K562 (cell line): Measurements from ENCODE around the gene CAMSAP3. TPM values are rescaled to one million over a fixed set of nuclear protein-coding genes. Genes with fewer than 3 reads are reported as not detected.

Source experiments
- C11orf30 ChIP-seq: fragments of 450-650 bp; IDR thresholded peaks from 2 replicates; pipeline ENCODE4 v1.6.1; 2016; ENCODE audit warnings: low read depth, mild to moderate bottlenecking
- CBX8 ChIP-seq: fragments of 200-600 bp; sonication (generic); IDR thresholded peaks from 2 replicates; pipeline ENCODE4 v1.6.1; 2012; ENCODE audit warnings: borderline replicate concordance, mixed run types, low read depth, mild to moderate bottlenecking, moderate library complexity, mixed read lengths, low read length, control low read depth, inconsistent platforms; ENCODE audit not compliant: poor library complexity, severe bottlenecking; ENCODE audit errors: extremely low read depth
- ETS1 ChIP-seq: conservative IDR thresholded peaks from 2 replicates; pipeline ENCODE4 v1.6.1; 2011; ENCODE audit warnings: low read depth, mild to moderate bottlenecking, low read length; ENCODE audit not compliant: control insufficient read depth
- FOXK1 ChIP-seq: sonication (generic); formaldehyde crosslinking; IDR thresholded peaks from 2 replicates; pipeline ENCODE4 v1.8.0; 2022; ENCODE audit warnings: missing genetic modification reagents, mild to moderate bottlenecking, borderline replicate concordance
- KAT8 ChIP-seq: fragments of 450-650 bp; IDR thresholded peaks from 2 replicates; pipeline ENCODE4 v1.6.1; 2016; ENCODE audit warnings: low read depth, mild to moderate bottlenecking
- PTBP1 ChIP-seq: fragments of 200-400 bp; formaldehyde crosslinking; IDR thresholded peaks from 2 replicates; pipeline ENCODE4 v1.6.1; 2017; ENCODE audit warnings: low read depth, low read length
- PTTG1 ChIP-seq: fragments of 450-650 bp; IDR thresholded peaks from 2 replicates; pipeline ENCODE4 v1.6.1; 2016; ENCODE audit warnings: low read depth, mild to moderate bottlenecking, missing genetic modification characterization, missing compliant biosample characterization
- RFX7 ChIP-seq: fragments of 250-450 bp; sonication (Bioruptor Pico); IDR thresholded peaks from 2 replicates; pipeline ENCODE4 v1.5.1; 2021; ENCODE audit warnings: mild to moderate bottlenecking
- SMARCA4 ChIP-seq: fragments of 450-650 bp; IDR thresholded peaks from 2 replicates; pipeline ENCODE4 v1.6.1; 2016
- SMARCE1 ChIP-seq: fragments of 450-650 bp; IDR thresholded peaks from 2 replicates; pipeline ENCODE4 v1.7.1; 2016; ENCODE audit warnings: mild to moderate bottlenecking
- TAF9B ChIP-seq: fragments of 450-650 bp; IDR thresholded peaks from 2 replicates; pipeline ENCODE4 v1.6.1; 2018; ENCODE audit warnings: mild to moderate bottlenecking; ENCODE audit not compliant: partially characterized antibody
- ZC3H8 ChIP-seq: fragments of 450-650 bp; IDR thresholded peaks from 2 replicates; pipeline ENCODE4 v1.6.1; 2017
- ZFPM2 ChIP-seq: fragments of 250-450 bp; sonication (Bioruptor Pico); IDR thresholded peaks from 2 replicates; pipeline ENCODE4 v1.5.1; 2022; ENCODE audit warnings: mild to moderate bottlenecking
- ZKSCAN1 ChIP-seq: fragments of 150-350 bp; IDR thresholded peaks from 2 replicates; pipeline ENCODE4 v1.6.1; 2016; ENCODE audit warnings: low read depth, low read length
- ZNF146 ChIP-seq: IDR thresholded peaks from one replicate; pipeline ENCODE4 v1.6.1; 2018; ENCODE audit warnings: missing compliant biosample characterization; ENCODE audit not compliant: unreplicated experiment
- ZNF316 ChIP-seq: fragments of 450-650 bp; IDR thresholded peaks from 2 replicates; pipeline ENCODE4 v1.6.1; 2016
- polyA plus RNA-seq, 8 experiments: library from polyadenylated mRNA; depleted of rRNA in 4 of 8; stranded (reverse) in 5 of 8; unstranded in 3 of 8; fragments of >200 nt; fragmentation: Nextera tagmentation in 2 of 8; fragmentation: Illumina TruSeq in 1 of 8; extraction: Ambion mirVana in 2 of 8; extraction: Trizol in 1 of 8; gene quantifications; 2 replicates each; pipeline versions ENCODE4 v1.2.1 to v1.2.3, GENCODE V29; 2011 to 2014; ENCODE audit warnings: inconsistent platforms in 1 of 8, missing spikeins in 1 of 8
- total RNA-seq, 7 experiments: library from RNA; depleted of rRNA in 6 of 7; stranded (reverse); fragments of >200 nt in 6 of 7; fragmentation: Illumina TruSeq in 2 of 7; extraction: Trizol in 2 of 7; gene quantifications; 2 replicates each; pipeline versions ENCODE4 v1.2.1 to v1.2.3, GENCODE V29; 2011 to 2021; ENCODE audit warnings: low replicate concordance in 1 of 7
- TF ChIP-seq, protein P1 (sequence below), 2 experiments: fragments of 450-650 bp in 1 of 2; IDR thresholded peaks; 2 replicates each; pipeline ENCODE4 v1.6.1; 2011 to 2017; ENCODE audit warnings: low read depth in 2 of 2, antibody characterized with exemption in 1 of 2, borderline replicate concordance in 1 of 2, low read length in 1 of 2, mild to moderate bottlenecking in 1 of 2, mixed read lengths in 1 of 2; ENCODE audit not compliant: control insufficient read depth in 1 of 2
- TF ChIP-seq, protein P2 (sequence below): sonication (generic); formaldehyde crosslinking; IDR thresholded peaks from 2 replicates; pipeline ENCODE4 v1.8.1; 2023; ENCODE audit warnings: missing genetic modification reagents, mild to moderate bottlenecking, borderline replicate concordance
- TF ChIP-seq, protein P3 (sequence below): fragments of 250-450 bp; sonication (Bioruptor Pico); IDR thresholded peaks from 2 replicates; pipeline ENCODE4 v1.9.0; 2021; ENCODE audit warnings: mild to moderate bottlenecking

Gene CAMSAP3
- total and polyA plus RNA-seq, 9 of the 15 experiments (the other 6 are each of a cell fraction or from before 2014, with no cell fraction given), result 0.01 to 0.89 (median 0.22) TPM; not detected in 1

DNA sequence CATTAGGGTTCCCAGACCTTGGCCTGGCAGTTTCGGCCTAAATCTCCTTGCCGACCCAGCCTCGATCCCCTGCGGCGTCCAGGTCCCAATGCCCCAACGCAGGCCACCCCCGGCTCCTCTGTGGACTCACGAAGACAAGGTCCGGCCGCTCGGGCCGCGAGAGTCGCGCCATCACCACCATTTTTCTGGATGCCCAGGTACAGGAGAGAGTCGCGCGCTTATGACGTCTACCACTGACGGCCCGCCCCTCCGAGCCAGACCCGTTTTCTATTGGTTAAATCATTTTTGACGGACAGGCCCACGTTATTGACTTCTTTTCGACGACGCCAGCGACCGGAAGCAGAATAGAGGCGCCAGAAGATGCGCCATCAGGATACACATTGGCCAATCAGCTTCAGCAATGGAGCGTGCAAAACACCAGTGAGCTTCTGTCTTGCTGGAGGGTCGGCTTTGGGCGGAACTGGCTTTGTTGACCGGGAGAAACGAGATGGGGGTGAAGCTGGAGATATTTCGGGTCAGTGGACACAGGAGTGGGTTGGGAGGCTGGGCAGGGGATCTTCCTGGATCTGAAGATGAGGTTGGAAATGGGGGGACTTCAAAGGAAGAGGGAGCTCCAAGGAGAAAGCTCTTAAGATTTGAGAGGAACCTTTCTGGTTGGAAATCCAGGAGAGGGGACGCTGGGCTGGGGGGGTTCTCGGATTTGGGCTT lies 33.8 kb downstream of the CAMSAP3 start, which contains the start of the genes PET100 and XAB2 (continued):
- TF ChIP-seq, protein P1, sequence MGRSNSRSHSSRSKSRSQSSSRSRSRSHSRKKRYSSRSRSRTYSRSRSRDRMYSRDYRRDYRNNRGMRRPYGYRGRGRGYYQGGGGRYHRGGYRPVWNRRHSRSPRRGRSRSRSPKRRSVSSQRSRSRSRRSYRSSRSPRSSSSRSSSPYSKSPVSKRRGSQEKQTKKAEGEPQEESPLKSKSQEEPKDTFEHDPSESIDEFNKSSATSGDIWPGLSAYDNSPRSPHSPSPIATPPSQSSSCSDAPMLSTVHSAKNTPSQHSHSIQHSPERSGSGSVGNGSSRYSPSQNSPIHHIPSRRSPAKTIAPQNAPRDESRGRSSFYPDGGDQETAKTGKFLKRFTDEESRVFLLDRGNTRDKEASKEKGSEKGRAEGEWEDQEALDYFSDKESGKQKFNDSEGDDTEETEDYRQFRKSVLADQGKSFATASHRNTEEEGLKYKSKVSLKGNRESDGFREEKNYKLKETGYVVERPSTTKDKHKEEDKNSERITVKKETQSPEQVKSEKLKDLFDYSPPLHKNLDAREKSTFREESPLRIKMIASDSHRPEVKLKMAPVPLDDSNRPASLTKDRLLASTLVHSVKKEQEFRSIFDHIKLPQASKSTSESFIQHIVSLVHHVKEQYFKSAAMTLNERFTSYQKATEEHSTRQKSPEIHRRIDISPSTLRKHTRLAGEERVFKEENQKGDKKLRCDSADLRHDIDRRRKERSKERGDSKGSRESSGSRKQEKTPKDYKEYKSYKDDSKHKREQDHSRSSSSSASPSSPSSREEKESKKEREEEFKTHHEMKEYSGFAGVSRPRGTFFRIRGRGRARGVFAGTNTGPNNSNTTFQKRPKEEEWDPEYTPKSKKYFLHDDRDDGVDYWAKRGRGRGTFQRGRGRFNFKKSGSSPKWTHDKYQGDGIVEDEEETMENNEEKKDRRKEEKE (IDR thresholded peaks at IDR 0.05; ENCODE audit: borderline replicate concordance in 1 of 2, control insufficient read depth in 1 of 2, low read depth in 2 of 2, low read length in 1 of 2), result no peak
- TF ChIP-seq TAF9B, result peak; percentile 58
- TF ChIP-seq ZNF316, result no peak
- TF ChIP-seq, protein P2, sequence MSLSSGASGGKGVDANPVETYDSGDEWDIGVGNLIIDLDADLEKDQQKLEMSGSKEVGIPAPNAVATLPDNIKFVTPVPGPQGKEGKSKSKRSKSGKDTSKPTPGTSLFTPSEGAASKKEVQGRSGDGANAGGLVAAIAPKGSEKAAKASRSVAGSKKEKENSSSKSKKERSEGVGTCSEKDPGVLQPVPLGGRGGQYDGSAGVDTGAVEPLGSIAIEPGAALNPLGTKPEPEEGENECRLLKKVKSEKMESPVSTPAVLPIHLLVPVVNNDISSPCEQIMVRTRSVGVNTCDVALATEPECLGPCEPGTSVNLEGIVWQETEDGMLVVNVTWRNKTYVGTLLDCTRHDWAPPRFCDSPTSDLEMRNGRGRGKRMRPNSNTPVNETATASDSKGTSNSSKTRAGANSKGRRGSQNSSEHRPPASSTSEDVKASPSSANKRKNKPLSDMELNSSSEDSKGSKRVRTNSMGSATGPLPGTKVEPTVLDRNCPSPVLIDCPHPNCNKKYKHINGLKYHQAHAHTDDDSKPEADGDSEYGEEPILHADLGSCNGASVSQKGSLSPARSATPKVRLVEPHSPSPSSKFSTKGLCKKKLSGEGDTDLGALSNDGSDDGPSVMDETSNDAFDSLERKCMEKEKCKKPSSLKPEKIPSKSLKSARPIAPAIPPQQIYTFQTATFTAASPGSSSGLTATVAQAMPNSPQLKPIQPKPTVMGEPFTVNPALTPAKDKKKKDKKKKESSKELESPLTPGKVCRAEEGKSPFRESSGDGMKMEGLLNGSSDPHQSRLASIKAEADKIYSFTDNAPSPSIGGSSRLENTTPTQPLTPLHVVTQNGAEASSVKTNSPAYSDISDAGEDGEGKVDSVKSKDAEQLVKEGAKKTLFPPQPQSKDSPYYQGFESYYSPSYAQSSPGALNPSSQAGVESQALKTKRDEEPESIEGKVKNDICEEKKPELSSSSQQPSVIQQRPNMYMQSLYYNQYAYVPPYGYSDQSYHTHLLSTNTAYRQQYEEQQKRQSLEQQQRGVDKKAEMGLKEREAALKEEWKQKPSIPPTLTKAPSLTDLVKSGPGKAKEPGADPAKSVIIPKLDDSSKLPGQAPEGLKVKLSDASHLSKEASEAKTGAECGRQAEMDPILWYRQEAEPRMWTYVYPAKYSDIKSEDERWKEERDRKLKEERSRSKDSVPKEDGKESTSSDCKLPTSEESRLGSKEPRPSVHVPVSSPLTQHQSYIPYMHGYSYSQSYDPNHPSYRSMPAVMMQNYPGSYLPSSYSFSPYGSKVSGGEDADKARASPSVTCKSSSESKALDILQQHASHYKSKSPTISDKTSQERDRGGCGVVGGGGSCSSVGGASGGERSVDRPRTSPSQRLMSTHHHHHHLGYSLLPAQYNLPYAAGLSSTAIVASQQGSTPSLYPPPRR (CRISPR knock-in tag), result no peak
- TF ChIP-seq CBX8, result no peak
- TF ChIP-seq SMARCA4, result no peak
- 0 out of 2 replicates have a peak, but pooled peaks have one; percentile 82 for TF ChIP-seq FOXK1 (CRISPR knock-in tag)
- no peak for TF ChIP-seq ZC3H8
- TF ChIP-seq C11orf30, result peak; percentile 100
- no peak for TF ChIP-seq RFX7 (CRISPR knock-in tag)
- no peak for TF ChIP-seq PTBP1
- no peak for TF ChIP-seq ZFPM2 (CRISPR knock-in tag)
- peak; percentile 21; the same call in 1 of the 2 replicates for TF ChIP-seq ZKSCAN1
- no peak for TF ChIP-seq PTTG1 (tag)
- TF ChIP-seq, protein P3, sequence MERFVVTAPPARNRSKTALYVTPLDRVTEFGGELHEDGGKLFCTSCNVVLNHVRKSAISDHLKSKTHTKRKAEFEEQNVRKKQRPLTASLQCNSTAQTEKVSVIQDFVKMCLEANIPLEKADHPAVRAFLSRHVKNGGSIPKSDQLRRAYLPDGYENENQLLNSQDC (CRISPR knock-in tag), result no peak
- 0 out of 2 replicates have a peak, but pooled peaks have one; percentile 49 for TF ChIP-seq ETS1
- no peak for TF ChIP-seq KAT8
- no peak for TF ChIP-seq ZNF146 (CRISPR knock-in tag)
- no peak for TF ChIP-seq SMARCE1
